Muscle of arm (tissue), 12 donors: ENCODE results near the gene MTMR12. TPM values are rescaled to one million over a fixed set of nuclear protein-coding genes. Genes with fewer than 3 reads are reported as not detected.

Experiments
- DNase-seq: peaks from one replicate; pipeline ENCODE4 v3.0.0-alpha.2; 2013
- polyA plus RNA-seq, 12 donors: library from polyadenylated mRNA; unstranded; fragments of 120-200 nt; gene quantifications; one replicate each; pipeline ENCODE4 v1.2.1, GENCODE V29; 2013; ENCODE audit not compliant: insufficient read length in 12 of 12

MTMR12 gene
- polyA plus RNA-seq, 12 donors: 12.1 to 27.2 (median 17.0) TPM; not detected in 1

DNA sequence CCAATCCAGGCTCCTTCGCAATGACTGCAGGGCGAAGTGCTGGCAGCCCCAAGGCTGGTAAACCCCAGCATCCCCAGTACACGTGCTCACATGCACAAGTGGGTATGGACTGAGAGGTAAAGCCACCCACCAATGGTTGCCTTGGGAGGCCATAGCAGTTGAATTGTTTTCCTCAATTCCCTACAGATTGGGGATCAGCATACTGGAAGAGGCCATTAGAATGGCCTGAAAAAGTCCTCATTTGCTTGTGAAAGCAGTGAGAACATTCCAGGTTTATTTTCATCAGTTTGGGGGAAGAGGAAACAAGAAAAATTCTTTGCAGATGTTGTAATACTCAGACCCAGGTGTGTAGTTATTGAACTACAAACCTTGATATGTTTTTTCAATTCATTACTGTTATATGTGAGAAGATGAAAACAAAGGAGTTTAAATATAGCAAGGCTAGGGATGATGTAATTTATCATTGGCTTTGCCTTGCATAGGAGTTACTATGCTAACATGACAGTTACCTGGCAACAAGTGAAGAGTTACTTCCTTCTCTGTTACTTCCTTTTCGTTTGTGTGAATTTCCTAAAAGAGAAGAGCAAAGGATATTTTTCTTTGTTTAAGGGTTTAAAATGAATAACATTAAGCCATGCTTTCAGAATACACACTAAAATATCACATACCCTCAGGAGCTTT is 36.4 kb downstream of the MTMR12 start:
- DNase-seq: no peak

DNA sequence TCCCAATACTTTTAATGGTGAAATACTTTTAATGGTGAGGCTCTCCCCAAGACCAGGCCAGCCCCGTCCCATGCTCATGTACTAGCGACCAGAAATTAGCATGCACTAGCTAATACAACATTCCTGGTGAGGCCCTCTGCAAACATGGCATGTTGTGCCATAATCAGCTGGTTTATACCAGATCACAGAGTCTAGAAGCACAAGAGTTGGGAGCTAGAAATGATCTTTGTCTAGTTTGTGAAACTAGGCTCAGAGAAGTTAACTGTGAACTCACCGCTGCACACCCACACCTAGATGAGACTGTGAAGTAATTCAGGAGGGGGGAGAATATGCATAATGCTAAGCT is 37.4 kb downstream of the MTMR12 start:
- DNase-seq: no peak

DNA sequence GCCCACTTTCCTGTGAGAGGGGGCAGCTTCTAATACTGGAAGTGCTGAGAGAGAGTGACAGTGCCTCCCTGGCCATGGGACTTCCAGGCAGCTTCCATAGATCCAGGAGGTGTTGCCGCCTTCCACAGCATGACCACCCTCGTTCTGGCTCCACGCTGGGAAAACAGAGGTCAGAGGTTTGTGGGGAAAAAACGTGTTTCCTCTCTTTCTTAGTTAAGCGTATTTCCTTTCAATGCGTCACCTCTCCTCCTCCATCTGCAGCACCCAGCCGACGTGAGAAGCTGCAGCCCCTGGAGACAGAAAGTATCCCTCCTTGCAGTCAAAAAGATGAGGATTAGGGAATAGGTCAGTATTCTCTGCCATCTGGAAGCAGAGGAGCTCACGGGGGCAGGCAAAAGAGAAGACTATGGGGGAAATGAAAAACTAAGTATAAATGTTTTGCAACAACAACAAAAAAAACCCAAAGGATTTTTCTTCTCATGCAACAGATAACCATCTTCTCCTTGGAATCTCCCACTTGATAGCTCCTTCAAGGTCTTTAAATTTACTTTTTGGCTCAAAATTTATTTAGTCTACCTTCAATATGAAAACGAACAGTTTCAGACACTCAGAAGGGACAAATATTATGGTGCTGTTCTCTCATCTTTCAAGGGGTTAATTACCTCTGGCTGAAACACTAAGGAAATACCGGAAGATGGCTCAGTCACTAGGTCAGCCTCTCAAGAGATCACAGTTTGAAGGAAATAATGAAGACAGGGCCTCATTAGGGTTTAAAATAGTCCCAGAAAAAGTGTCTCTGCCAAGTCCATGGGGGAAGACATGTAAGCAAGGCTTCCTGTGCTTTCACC is 38.0 kb downstream of the MTMR12 start:
- no peak for DNase-seq

DNA sequence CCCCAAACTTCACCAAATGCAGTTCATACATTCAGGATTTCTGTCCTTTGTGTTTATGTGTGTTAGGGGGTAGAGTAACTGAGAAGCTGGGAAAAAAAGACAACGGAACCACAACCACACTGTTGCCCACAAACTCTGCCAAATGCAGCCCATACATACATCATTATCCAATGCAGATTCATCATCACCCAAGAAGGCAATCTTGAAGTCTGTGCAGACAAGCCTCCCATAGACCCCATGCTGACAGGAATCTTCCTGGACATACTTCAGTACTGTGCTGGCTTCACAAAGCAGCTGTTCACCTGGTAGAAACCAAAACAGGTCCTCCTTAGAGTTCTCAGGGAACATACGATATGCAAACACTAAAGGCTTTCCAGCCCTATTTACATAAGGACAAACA is 38.9 kb downstream of the MTMR12 start:
- no peak for DNase-seq

DNA sequence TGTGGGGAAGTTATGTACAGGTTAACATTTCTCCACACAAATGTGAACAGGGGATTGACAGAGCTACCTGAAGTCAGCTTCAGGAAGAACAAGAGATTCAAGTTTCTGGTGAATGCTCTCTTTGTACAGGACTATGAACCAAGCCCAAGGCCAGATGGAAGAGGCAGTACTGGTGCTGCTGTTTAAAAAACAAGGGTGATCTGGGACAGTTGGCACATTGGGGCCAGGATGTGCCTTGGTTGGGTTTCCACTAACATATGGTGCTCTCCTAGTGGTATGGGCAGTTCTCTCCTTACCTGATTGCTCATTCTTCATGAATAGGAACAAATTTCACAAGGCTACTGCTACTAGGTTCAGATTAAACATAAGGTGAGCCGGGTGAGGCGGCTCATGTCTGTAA is 40.0 kb downstream of the MTMR12 start:
- no peak for DNase-seq

DNA sequence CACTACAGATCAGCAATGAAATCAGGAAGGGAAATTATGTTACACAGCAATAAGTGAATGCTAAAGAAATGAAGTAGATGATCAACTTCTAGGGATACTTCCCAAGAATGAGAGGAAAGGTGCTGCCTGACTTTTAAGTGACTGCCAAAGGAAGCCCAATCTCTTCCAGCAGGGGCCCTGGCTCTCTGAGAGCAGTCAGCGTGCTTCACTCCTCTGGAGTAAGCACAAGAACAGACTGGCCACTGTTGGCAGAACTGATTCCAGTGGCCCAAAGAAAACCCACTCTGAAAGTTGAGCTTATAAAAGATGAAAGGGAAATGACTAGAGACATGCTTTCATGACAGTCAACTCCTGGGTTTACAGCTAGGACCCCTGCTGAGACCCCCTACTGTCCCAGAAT is 41.8 kb downstream of the MTMR12 start:
- no peak for DNase-seq

DNA sequence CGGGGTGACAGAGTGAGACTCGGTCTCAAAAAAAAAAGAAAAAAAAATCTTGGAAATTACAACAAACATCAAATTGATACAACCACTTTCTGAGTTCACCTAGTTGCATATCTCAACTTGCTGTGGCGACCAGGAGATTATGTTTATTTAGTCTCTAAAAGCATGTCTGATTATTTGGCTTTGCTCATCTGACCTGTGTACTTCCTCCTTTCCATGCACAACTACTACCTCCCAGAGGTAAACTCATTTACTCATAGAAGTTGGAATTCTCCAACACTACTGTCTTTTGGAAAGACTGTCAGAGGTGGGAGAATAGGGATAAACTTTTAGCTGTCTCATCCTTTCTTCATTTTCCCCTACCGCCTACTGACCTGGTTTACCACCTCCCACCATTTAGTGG is 42.6 kb downstream of the MTMR12 start:
- DNase-seq: no peak

DNA sequence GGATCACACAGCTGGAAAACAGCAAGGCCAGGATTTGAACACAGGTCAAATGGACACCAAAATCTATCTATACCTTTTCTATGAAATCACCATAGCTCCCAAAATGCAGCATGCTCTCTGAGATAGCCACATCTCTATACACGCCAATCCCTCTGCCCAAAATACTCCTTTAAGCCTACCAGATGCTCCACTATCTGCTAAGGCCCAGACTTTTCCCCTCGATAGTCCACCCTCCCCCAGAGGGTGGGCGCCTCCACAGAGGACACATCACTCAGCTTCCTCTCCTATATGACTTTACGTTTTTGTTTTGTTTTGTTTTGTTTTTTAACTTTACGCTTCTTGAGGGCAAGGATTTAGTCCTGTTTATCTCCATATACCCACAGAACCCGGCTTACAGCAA is 46.8 kb downstream of the MTMR12 start:
- no peak for DNase-seq

DNA sequence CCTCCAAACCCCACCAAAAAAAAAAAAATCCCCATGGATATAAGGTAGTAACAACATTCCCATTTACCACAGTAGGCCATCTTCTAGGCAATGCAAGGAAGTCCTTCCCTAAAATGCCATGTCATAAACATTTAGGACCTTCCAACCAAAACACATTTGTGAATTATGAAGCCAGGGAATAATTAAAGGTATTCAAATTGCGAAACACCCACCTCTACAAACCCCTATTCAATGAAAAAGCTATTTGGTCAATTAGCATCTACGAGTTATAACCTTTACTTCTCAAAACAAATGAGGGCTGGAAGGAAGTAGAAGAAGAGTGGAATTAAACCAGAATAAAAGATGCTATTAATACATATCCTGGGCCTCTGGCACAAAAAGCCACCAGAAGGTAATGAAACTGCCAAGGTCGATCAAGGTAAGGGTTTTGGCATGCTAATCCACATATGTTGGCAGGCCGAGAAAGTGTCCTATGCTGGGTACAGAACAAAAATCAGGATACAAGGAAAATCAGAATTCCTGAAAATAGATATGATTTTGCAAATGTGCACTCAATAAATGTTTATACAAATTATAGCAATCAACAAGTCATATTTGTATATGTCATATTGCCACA is 47.7 kb downstream of the MTMR12 start:
- DNase-seq: no peak

DNA sequence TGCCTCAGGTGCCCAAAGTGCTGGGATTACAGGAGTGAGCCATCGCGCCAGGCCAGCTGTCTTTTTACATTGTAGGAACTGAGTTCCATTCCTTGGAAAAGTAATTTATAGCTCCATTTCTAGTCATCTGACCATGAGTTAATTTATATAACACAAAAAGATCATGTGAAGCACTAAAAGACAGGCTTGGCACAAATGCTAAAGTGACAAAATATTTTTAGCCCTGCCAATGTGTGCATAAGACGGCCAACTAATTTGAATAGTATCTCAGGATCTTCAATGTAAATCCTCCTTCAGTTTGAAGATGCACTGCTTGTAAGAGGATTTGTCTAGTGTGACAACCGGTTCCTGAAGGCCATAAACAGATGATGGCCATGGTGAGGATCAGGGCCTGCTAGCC is 49.1 kb downstream of the MTMR12 start:
- no peak for DNase-seq

DNA sequence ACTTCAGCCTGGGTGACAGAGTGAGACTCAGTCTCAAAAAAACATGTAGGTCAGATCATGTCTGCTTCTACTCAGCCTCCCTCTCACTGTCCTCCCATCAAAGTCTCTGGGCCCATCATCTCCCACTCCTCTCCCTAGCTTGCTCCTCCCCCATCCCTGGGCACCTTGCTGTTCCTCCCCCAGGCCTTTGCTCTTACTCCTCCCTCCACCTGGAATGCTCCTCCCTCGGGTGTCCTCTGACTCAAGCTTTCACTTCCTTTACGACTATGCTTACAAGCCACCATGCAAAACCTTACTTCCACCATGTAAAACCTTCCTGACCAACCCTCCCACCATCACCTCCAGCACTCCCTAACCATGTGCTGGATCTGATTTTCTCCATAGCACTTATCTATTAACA is 51.5 kb downstream of the MTMR12 start:
- no peak for DNase-seq

DNA sequence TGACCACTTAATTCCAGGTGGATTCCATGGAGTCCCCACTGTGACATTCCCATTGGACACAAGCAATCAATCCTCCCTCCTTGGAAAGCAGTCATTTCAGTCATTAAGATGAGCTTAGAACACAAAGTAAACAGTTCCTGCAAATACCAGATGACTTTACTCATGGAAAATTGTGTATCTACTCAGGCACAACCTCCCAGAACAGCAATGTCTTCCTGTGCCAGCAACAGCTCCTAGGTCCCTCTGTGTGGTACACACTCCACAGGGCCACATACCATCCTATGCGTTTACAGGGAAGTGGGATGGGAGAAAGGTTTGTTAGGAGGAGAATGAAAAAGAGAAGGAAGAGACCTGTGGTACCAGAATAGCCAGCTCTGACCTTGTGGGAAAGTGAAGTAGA is 53.7 kb downstream of the MTMR12 start:
- DNase-seq: no peak

DNA sequence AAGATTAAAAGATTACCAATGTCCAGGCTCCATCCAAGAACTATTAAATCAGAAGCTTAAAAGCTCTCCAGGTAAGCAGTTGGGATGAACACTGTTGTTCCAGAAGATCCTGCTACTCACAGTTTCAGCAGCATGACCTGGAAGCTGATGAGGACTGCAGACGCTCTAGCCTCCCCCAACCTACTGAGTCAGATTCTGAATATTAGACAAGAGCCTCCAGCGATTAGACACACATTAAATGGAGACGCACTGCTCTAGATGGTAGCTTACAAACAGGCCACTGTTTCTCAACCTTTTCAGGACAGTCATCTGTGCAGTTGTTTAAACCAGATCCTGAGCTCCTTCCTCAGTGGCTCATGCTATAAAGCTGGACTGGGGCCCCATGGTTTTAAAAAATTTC is 54.3 kb downstream of the MTMR12 start:
- no peak for DNase-seq

DNA sequence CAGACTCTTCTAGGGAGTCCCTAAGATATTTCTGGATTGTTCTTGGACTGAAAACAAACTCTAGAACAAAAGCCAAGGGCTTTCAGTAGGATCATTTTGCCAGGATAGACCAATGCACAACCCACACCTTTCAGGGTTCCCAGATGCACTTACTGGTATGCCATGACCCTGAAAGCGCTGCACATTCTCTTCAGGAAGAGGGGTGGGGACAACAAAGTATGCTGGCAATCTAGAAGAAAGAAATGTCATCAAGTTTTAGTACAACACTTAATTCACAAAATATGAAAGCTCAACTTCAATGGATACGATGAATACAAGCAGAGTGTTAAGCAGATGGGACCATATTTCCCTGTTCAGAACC is 57.2 kb downstream of the MTMR12 start:
- no peak for DNase-seq

DNA sequence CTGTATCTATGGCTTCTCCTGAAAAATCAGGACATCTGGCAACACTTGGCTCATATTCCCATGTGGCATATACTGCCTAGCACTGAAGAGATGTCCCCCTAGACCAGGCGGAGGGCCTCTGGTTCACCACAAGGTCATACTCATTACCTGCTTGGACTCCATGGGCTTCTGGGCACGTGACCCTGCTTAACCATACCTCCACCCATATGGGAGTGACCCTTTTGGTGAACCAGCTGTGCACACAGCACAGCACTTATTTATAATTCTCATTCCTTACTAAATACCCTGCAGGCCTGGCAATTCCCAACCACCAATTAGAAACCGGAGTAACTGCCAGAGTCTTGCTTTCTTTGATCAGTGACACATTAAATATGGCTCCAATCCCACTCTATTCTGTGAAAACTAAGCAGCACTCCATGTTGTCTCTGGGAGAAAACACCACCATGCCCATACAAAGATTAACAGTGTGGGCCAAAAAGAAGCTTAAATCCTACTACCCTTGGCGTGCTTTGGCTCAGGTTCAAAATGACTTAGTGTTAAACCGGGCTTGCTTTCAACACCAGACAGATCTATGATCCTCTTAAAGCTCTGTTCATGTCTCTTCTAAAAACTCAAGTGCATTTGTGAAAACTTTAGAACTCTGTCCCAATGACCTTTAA is 57.7 kb downstream of the MTMR12 start:
- no peak for DNase-seq

DNA sequence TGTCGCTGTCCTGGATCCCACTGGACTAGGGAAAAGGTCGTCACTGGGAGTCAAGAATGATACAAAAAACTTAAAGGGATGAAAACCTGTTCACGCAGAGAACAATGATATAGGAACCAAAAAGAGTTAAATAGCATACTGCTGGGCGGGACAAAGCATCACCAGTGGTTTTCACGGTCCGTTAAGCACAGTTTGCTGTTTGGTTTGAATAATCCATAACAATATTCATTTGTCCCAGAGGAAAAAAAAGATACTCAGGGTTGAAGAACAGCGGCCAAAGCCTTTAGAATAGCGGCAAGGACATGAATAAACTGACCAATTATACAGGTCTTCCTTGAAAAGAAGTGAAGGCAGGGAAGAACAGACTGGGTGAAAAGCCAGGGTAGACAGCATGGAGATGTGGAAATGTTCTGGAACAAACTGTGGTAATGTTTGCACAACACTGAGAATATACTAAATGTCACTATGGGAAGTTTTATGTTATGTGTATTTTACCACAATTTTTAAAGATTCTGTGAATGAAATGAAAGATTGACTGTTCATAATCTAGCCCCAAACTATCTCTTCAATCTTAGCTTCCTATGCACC is 60.8 kb downstream of the MTMR12 start:
- DNase-seq: no peak

DNA sequence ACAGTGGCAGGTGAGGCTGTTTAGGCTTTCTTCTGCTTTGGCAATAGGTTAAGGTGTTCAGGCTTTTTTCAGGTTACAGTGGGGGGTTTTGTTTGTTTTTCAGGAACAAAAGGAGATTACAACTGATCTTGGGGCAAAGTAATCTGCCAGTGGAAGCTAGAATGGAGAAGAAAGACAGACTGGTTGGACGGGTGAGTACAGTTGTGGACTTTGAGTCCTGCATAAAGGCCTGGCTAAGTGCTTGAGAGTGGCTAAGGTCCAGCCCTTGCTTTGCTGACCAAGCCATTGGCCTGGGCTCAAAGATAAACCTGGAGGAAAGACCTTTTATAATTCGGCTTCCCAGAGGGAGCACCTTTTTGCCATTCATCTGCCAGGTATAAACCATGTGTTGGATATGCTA is 63.1 kb downstream of the MTMR12 start:
- DNase-seq: no peak

DNA sequence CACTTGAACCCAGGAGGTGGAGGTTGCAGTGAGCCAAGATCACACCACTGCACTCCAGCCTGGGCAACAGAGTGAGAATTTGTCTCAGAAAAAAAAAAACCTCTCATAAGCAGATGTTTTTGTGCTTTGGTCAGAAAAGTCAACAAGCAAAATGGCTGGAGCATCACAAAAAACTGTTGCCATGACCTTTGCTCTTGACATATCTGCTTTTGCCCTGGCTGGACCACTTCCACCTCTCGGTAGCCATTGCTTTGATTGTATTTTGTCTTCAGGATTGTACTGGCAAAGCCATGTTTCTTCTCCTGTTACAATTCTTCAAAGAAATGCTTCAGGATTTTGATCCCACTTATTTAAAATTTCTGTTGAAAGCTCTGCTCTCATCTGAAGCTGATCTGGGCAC is 67.0 kb downstream of the MTMR12 start:
- no peak for DNase-seq

DNA sequence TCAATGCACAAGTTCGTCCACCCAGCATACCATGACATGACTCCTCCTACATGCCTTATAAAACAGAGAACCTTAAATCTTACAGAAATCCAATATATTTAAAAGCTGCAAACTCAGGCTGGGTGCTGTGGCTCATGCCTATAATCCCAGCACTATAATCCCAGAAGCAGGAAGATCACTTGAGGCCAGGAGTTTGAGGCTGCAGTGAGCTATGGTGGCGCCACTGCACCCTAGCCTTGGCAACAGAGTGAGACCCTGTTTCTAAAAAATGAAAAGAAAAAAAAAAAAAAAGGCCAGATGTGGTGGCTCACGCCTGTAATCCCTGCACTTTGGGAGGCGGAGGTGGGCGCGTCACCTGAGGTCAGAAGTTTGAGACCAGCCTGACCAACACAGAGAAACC is 68.7 kb downstream of the MTMR12 start:
- DNase-seq: no peak

DNA sequence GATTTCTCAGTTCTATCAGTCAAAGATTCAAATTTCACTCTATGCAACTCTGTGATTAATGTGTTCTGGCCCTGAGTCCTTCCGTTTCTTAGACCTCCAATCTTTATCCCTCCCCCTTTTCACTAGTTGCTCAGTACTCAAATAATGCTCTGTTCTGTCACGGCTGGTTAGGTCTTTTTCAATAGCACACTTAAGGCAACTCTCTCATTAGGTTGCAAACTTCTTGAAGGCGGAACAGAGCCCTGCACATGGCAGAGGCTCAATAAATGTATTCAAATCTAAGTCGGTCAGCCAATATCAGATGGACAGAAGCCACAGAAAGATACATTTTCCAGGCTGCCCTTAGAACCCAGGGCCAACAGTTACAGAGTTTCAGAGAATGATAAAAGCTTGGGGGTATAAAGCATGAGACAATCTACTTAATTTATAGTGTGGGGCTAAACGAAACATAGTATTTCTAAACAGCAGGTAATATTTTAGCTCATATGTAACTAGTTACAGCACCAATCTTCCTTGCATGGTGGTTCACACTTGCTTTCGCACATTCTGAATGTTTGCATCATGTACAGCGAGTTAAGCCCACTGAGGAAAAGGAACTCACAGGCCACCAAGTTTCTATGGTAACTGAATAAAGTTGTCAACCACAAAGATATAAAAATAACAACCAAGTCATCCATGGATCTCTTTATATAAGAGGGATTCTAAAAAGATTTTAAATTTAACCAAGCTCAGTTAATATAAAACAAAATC is 71.5 kb downstream of the MTMR12 start:
- DNase-seq: no peak

DNA sequence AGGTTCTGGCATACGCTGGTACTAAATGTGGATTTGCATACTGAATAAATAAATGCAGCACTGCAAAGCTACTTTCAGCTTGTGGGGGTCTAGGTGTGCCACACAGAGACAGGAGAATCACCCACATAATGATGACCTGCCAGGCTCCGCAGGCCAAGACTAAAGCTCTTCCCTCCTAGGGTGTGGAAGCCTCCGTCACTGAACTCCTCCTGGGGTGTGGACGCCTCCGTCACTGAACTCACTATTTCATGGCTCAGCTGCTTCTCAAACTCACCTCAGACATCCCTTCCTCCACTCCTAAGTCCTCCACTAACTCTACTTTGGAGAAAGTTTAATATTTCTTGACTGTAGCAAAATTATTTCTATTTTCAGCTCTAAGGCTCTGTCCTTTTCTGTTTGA is 73.4 kb downstream of the MTMR12 start:
- no peak for DNase-seq
